Ovary (tissue), 9 donors: ENCODE results near the gene SCN4B. TPM values are rescaled to one million over a fixed set of nuclear protein-coding genes. Genes with fewer than 3 reads are reported as not detected.
"Not testable (repeated sequence)": the region's sequence is repeated elsewhere in the genome, so short reads cannot be mapped to it uniquely, and the experiment has no call there.

Experiments
- DNase-seq, 5 donors: peaks; one replicate each; pipeline ENCODE4 v3.0.0-alpha.2; 2019 to 2020
- H3K27ac ChIP-seq, 2 donors: fragments of 200-600 bp; one replicate each; pipeline versions ENCODE4 v1.5.1 to v1.8.0; 2019 to 2022
- H3K27me3 ChIP-seq: fragments of 200-600 bp; one replicate; pipeline ENCODE4 v1.8.0; 2022
- H3K36me3 ChIP-seq: fragments of 200-600 bp; sonication (generic); one replicate; pipeline ENCODE4 v1.5.1; 2019
- H3K4me1 ChIP-seq: one replicate; pipeline ENCODE4 v1.8.1; 2013; ENCODE audit warnings: mild to moderate bottlenecking, moderate library complexity; ENCODE audit not compliant: insufficient read depth
- H3K4me3 ChIP-seq: fragments of 200-600 bp; sonication (generic); one replicate; pipeline ENCODE4 v1.5.1; 2017
- H3K9me3 ChIP-seq, 2 donors: fragments of 200-600 bp in 1 of 2; sonication (generic) in 1 of 2; one replicate each; pipeline versions ENCODE4 v1.5.1 to v1.8.1; 2013 to 2019; ENCODE audit warnings: mild to moderate bottlenecking in 1 of 2, moderate library complexity in 1 of 2
- CTCF ChIP-seq, 3 donors: fragments of 450-650 bp in 2 of 3; fragments of 200-600 bp in 1 of 3; IDR thresholded peaks; one replicate each; pipeline versions ENCODE4 v1.5.1 to v1.8.0; 2016 to 2022; ENCODE audit warnings: antibody characterized with exemption in 3 of 3, mild to moderate bottlenecking in 1 of 3
- EP300 ChIP-seq: sonication (generic); formaldehyde crosslinking; IDR thresholded peaks from one replicate; pipeline ENCODE4 v1.6.1; 2017; ENCODE audit warnings: antibody characterized with exemption
- POLR2A ChIP-seq: fragments of 450-650 bp; IDR thresholded peaks from one replicate; pipeline ENCODE4 v1.6.1; 2017; ENCODE audit warnings: antibody characterized with exemption, mild to moderate bottlenecking, moderate library complexity
- WGBS, 3 donors: extraction: QIAGEN DNeasy Blood & Tissue Kit in 1 of 3; methylation state at CpG; one replicate each; pipeline versions ENCODE4 v1.1.5 to v1.1.7; 2013 to 2017; 5-methylcytosine and 5-hydroxymethylcytosine counted together
- intact Hi-C, 4 donors: fragments of 100-400 bp; cut with DNase I; formaldehyde crosslinking; loops; one replicate each; pipeline versions ENCODE4 v1.11.0 to v1.15.1; 2022 to 2023
- polyA plus RNA-seq, 2 donors: library from polyadenylated mRNA; stranded (reverse); fragments of 200-250 nt in 1 of 2; fragments of 350-450 nt in 1 of 2; fragmentation: Illumina TruSeq in 1 of 2; extraction: RNeasy Lipid Tissue Mini Kit (QIAGEN cat#74804) in 1 of 2; gene quantifications; one replicate each; pipeline ENCODE4 v1.2.3, GENCODE V29; 2013 to 2014
- total RNA-seq, 7 donors: library from RNA; depleted of rRNA in 2 of 7; stranded (reverse); fragments of >200 nt in 2 of 7; fragmentation: NEBNext Ultra II Directional in 3 of 7; extraction: Animal tissue kit (Norgen Biotek cat#: 25700) in 3 of 7; gene quantifications; one replicate each; pipeline versions ENCODE4 v1.1.0 to v1.2.4, GENCODE V29; 2016 to 2023
- donor health status: DM: no; HTN: no; CAD: no; lungs with moderate emphysema.
- donor health status: DM: no; HTN: no; CAD: no.
- donor health status: Bipolar disorder and iron deficiency.
- donor health status: DM: yes; HTN: yes; CAD: no.
- donor health status: DM: no; HTN: no; CAD: no.
- donor health status: DM: yes; HTN: yes; CAD: no.

The SCN4B gene
- total and polyA plus RNA-seq, 9 donors: 0.10 to 13.3 (median 0.52) TPM

- TF ChIP-seq POLR2A (no peak), EP300 (no peak), CTCF (IDR thresholded peaks at IDR 0.05) (no peak)
- no peak overlapping the region for H3K4me3 ChIP-seq
- H3K4me1 ChIP-seq: no peaks in the 10 kb centered on the region
- no peaks in the 10 kb centered on the region for H3K36me3 ChIP-seq
- intact Hi-C loops: no loop called here
- H3K27me3 ChIP-seq: no peaks in the 10 kb centered on the region
- 22 to 49% (median 41%) methylated on average over 6 of the region's 6 CpGs for WGBS, 3 donors
- no peaks in the 10 kb centered on the region for H3K9me3 ChIP-seq
- no peak for DNase-seq
- no peak overlapping the region for H3K27ac ChIP-seq
Observed at GRCh38 chr11:118186346-118187107, 33.9 kb upstream of the SCN4B start.

- 89 to 91% (median 90%) methylated on average over 12 of the region's 12 CpGs for WGBS, 3 donors
- H3K4me1 ChIP-seq: no peaks in the 10 kb centered on the region
- no peaks in the 10 kb centered on the region for H3K9me3 ChIP-seq
- no peaks in the 10 kb centered on the region for H3K27me3 ChIP-seq
- H3K36me3 ChIP-seq: no peaks in the 10 kb centered on the region
- no peak overlapping the region for H3K4me3 ChIP-seq
- TF ChIP-seq CTCF (IDR thresholded peaks at IDR 0.05) (no peak), POLR2A (no peak), EP300 (no peak)
- DNase-seq: no peak
- no peak overlapping the region for H3K27ac ChIP-seq
- intact Hi-C loops: no loop called here
Observed at GRCh38 chr11:118184784-118185579, 32.4 kb upstream of the SCN4B start.

GRCh38 chr11:118183691-118184090 is 31.1 kb upstream of the SCN4B start:
- WGBS, 3 donors: 73 to 92% (median 91%) methylated on average over 5 of the region's 5 CpGs
- H3K27me3 ChIP-seq, intact Hi-C loops, H3K27ac ChIP-seq, H3K4me3 ChIP-seq, H3K9me3 ChIP-seq, H3K4me1 ChIP-seq, DNase-seq, H3K36me3 ChIP-seq: not testable (repeated sequence)

- H3K4me3 ChIP-seq: no peak overlapping the region
- no peak for TF ChIP-seq POLR2A
- no peak for TF ChIP-seq CTCF (IDR thresholded peaks at IDR 0.05)
- TF ChIP-seq EP300: no peak
- no peak overlapping the region for H3K27ac ChIP-seq
- H3K36me3 ChIP-seq: no peaks in the 10 kb centered on the region
- no peaks in the 10 kb centered on the region for H3K4me1 ChIP-seq
- DNase-seq: peak; percentile 47 to 57 (median 51)
- intact Hi-C loops: no loop called here
- 4 to 11% (median 4%) methylated on average over 11 of the region's 11 CpGs for WGBS, 3 donors
- H3K27me3 ChIP-seq: no peaks in the 10 kb centered on the region
- H3K9me3 ChIP-seq: no peaks in the 10 kb centered on the region
Observed at GRCh38 chr11:118180300-118180703, 27.7 kb upstream of the SCN4B start.

- H3K4me3 ChIP-seq: no peak overlapping the region
- H3K4me1 ChIP-seq: no peaks in the 10 kb centered on the region
- no peaks in the 10 kb centered on the region for H3K36me3 ChIP-seq
- no peak for DNase-seq
- no peaks in the 10 kb centered on the region for H3K9me3 ChIP-seq
- no peaks in the 10 kb centered on the region for H3K27me3 ChIP-seq
- WGBS, 3 donors: 83 to 89% (median 86%) methylated on average over 4 of the region's 4 CpGs
- no peak overlapping the region for H3K27ac ChIP-seq
- intact Hi-C loops: no loop called here
- no peak for TF ChIP-seq POLR2A
- TF ChIP-seq CTCF (IDR thresholded peaks at IDR 0.05): no peak
- TF ChIP-seq EP300: no peak
Observed at GRCh38 chr11:118176778-118177134, 24.1 kb upstream of the SCN4B start.
